HG03060 (cell line): ENCODE results near the gene SPACDR.

Experiments used
- ATAC-seq: cut with Tn5 transposase; IDR thresholded peaks from one replicate; pipeline ENCODE4 v1.9.1; 2021; ENCODE audit warnings: low read depth, moderate number of reproducible peaks; ENCODE audit not compliant: unreplicated experiment

The SPACDR gene

GRCh38 chr7:100419660-100420226 is 44.3 kb downstream of the SPACDR start:
- no peak for ATAC-seq

GRCh38 chr7:100418930-100419659 is 45.0 kb downstream of the SPACDR start:
- ATAC-seq: no peak

GRCh38 chr7:100415448-100415847 is 48.6 kb downstream of the SPACDR start:
- ATAC-seq: no peak

- ATAC-seq: no peak
Measured at GRCh38 chr7:100413889-100414288, 50.2 kb downstream of the SPACDR start.

GRCh38 chr7:100413346-100413745 is 50.7 kb downstream of the SPACDR start:
- no peak for ATAC-seq

- ATAC-seq: no peak
Measured at GRCh38 chr7:100411101-100411500, 53.0 kb downstream of the SPACDR start.

- ATAC-seq: no peak
Measured at GRCh38 chr7:100407285-100408180, 56.5 kb downstream of the SPACDR start.

GRCh38 chr7:100406767-100407166 is 57.3 kb downstream of the SPACDR start:
- ATAC-seq: no peak
